T-helper 22 cell (primary cell): ENCODE results near the gene CLVS2.

Source experiments
- DNase-seq: peaks from one replicate; pipeline ENCODE4 v3.0.0-alpha.2; 2020; ENCODE audit warnings: low read depth

Gene CLVS2

GRCh38 chr6:122995921-122996793, at the start of gene CLVS2:
TSS of gene CLVS2 (plus strand) at chr6:122996235. CDS start at chr6:122997778, 1,543 bp downstream.
- no peak for DNase-seq

GRCh38 chr6:122947355-122947754, 48.7 kb upstream of the CLVS2 start:
- DNase-seq: no peak

GRCh38 chr6:122953766-122954165, 42.3 kb upstream of the CLVS2 start:
- DNase-seq: no peak

GRCh38 chr6:122956376-122956775, 39.7 kb upstream of the CLVS2 start:
- no peak for DNase-seq

- DNase-seq: no peak
Observed at GRCh38 chr6:122962000-122962624, 33.9 kb upstream of the CLVS2 start.

- no peak for DNase-seq
Observed at GRCh38 chr6:122969999-122970533, 26.0 kb upstream of the CLVS2 start.

GRCh38 chr6:122977180-122977579, 18.9 kb upstream of the CLVS2 start:
- DNase-seq: no peak

GRCh38 chr6:122984393-122984792, 11.6 kb upstream of the CLVS2 start:
- no peak for DNase-seq

GRCh38 chr6:122994256-122994655, 1.8 kb upstream of the CLVS2 start:
- no peak for DNase-seq

- no peak for DNase-seq
Observed at GRCh38 chr6:122996794-122997505, 915 bp downstream of the CLVS2 start.

- no peak for DNase-seq
Observed at GRCh38 chr6:122997541-122998150, 1.6 kb downstream of the CLVS2 start.

- no peak for DNase-seq
Observed at GRCh38 chr6:122998403-122998975, 2.5 kb downstream of the CLVS2 start.

- DNase-seq: no peak
Observed at GRCh38 chr6:123000244-123000770, 4.3 kb downstream of the CLVS2 start.

GRCh38 chr6:123001540-123001939, 5.5 kb downstream of the CLVS2 start:
- DNase-seq: no peak

- no peak for DNase-seq
Observed at GRCh38 chr6:123007885-123008284, 11.8 kb downstream of the CLVS2 start.

GRCh38 chr6:123009059-123009458, 13.0 kb downstream of the CLVS2 start:
- DNase-seq: no peak

- no peak for DNase-seq
Observed at GRCh38 chr6:123014835-123015234, 18.8 kb downstream of the CLVS2 start.

- DNase-seq: no peak
Observed at GRCh38 chr6:123016431-123017103, 20.5 kb downstream of the CLVS2 start.

- no peak for DNase-seq
Observed at GRCh38 chr6:123017104-123017682, 21.2 kb downstream of the CLVS2 start.

- DNase-seq: no peak
Observed at GRCh38 chr6:123022975-123023374, 26.9 kb downstream of the CLVS2 start.

GRCh38 chr6:123024976-123025375, 28.9 kb downstream of the CLVS2 start:
- DNase-seq: no peak
